SIG-M5 treated with dmso at 0.1 percent for 504 hours (cell line): ENCODE results near the gene SNX13.
"Not testable (repeated sequence)": the region's sequence is repeated elsewhere in the genome, so short reads cannot be mapped to it uniquely, and the experiment has no call there.

Experiments used
- DNase-seq: peaks from one replicate; lab custom pipeline; 2025; ENCODE audit not compliant: unreplicated experiment; lab: John Stamatoyannopoulos, UW

Gene SNX13

GRCh38 chr7:17912536-17913235 lies 27.6 kb downstream of the SNX13 start:
- DNase-seq, result no peak

- DNase-seq, result no peak
These were observed 28.2 kb downstream of the SNX13 start for GRCh38 chr7:17912050-17912449.

- DNase-seq, result no peak
These were observed 29.9 kb downstream of the SNX13 start for GRCh38 chr7:17910377-17910776.

DNA sequence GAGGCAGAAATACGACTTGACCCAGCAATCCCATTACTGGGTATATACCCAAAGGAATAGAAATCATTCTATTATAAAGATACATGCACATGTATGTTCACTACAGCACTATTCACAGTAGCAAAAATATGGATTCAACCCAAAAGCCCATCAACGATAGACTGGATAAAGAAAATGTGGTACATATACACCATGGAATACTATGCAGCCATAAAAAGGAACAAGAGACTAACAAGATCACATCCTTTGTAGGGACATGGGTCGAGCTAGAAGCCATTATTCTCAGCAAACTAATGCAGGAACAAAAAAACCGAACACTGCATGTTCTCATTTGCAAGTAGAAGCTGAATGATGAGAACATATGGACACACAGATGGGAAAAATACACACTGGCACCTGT lies 31.0 kb downstream of the SNX13 start:
- DNase-seq, result not testable (repeated sequence)

GRCh38 chr7:17907014-17907413 lies 33.3 kb downstream of the SNX13 start:
- no peak for DNase-seq

GRCh38 chr7:17903337-17903736 lies 37.0 kb downstream of the SNX13 start:
- no peak for DNase-seq

GRCh38 chr7:17902599-17902998 lies 37.7 kb downstream of the SNX13 start:
- no peak for DNase-seq

GRCh38 chr7:17900464-17900863 lies 39.8 kb downstream of the SNX13 start:
- DNase-seq, result no peak

GRCh38 chr7:17898111-17898510 lies 42.2 kb downstream of the SNX13 start:
- no peak for DNase-seq

GRCh38 chr7:17887286-17887685 lies 53.0 kb downstream of the SNX13 start:
- DNase-seq, result no peak

GRCh38 chr7:17882685-17883084 lies 57.6 kb downstream of the SNX13 start:
- DNase-seq, result no peak

- DNase-seq, result no peak
These were observed 61.1 kb downstream of the SNX13 start for GRCh38 chr7:17879075-17879661.

GRCh38 chr7:17878627-17879026 lies 61.7 kb downstream of the SNX13 start:
- no peak for DNase-seq

- DNase-seq, result no peak
These were observed 68.3 kb downstream of the SNX13 start for GRCh38 chr7:17871815-17872533.

GRCh38 chr7:17870406-17870805 lies 69.9 kb downstream of the SNX13 start:
- no peak for DNase-seq

GRCh38 chr7:17863809-17864143 lies 76.5 kb downstream of the SNX13 start:
- DNase-seq, result no peak

DNA sequence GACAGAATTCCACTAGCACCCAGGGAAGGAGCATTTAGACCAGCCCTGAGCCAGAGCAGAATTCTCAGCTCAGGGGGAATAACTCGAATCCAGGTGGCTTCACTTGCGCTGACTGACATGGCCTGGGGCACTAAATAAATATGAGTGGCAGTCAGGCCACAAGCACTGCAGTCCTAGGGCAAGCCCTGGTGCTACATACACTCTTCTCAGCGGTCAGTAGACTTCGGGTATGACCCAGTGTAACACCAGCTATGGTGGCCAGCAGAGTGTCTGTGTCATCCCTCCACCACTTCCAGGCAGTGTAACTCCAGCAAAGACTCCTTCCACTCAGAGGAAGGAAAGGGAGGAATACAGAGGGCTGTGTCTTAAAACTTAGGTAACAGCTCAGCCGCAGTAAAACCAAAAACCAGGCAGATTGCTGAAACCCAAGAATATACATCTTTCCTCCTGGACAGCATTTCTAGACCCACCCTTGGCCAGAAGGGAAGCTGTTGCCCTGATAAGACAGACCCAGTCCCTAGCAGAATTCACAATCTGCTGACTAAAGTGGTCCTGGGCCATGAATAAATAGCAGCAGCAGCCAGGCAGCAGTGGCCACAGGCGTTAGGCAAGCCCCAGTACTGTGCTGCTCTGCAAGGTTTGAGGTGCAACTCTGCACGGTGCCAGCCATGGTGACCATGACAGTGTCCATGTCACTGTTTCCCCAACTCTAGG lies 77.0 kb downstream of the SNX13 start:
- no peak for DNase-seq

- no peak for DNase-seq
These were observed 84.0 kb downstream of the SNX13 start for GRCh38 chr7:17856251-17856650.

DNA sequence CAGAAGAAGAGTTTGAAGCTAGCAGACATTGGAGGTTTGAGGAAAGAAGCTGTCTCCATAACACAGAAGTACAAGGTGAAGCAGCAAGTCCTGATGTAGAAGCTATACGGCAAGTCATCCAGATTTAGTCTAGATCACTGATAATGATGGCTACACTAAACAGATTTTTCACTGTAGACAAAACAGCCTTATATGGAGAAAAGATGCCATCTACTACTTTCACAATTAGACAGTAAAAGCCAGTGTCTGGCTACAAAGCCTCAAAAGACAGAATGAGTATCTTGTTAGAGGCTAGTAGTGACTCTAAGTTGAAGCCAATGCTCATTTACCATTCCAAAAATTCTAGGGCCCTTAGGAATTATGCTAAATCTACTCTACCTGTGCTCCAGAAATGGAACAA lies 85.1 kb downstream of the SNX13 start:
- no peak for DNase-seq

DNA sequence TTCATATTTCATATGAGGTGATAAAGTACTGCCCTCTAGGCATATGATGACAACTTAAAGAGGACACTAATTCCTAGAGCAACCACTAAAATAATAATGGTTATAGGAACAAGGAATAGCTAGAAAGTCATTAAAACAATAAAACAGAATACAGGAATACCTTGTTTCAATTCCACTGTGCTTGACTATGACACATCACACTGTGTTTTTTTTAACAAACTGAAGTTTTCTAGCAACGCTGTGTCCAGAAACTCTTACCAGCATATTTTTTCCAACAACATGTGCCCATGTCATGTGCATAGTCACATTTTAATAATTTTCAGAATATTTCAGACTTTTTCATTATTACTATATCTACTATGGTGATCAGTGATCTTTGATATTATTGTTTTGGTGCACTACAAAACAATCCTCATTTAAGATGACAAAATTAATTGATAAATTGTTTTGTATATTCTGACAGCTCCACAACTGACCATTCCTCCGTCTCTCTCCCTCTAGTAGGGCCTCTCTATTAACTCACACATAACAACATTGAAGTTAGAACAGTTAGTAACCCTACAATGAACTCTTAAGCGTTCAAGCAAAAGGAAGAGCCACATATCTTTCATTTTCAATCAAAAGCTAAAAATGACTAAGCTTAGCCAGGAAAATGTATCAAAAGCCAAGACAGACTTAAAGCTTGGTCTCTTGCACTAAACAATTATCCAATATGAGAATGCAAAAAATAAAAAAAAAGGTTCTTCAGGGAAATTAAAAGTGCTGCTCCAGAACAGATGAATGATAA lies 85.8 kb downstream of the SNX13 start:
- DNase-seq, result no peak

DNA sequence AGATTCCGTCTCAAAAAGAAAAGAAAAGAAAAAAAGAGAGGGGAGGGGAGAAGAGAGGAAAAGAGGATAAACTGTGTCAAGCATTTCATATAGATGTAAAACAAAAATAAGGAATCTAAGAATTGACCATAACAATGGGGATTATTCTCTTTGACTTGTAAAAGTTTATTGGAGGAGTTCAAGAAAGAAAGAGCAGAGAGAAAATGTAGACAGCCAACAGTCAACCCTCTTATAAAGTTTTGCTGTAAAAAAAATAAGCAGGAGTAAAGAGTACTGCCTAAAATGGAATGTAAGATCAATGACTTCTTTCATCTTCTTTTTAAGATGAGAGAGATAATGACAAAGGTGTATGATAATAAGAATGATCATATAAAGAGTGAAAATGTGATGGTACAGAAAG lies 87.9 kb downstream of the SNX13 start:
- no peak for DNase-seq
